Mucosa of gallbladder (tissue), 1 donor: ENCODE measurements around the gene KLK6. TPM values are rescaled to one million over a fixed set of nuclear protein-coding genes. Genes with fewer than 3 reads are reported as not detected.

ENCODE experiments used
- DNase-seq: peaks from one replicate; pipeline ENCODE4 v3.0.0-alpha.2; 2020; ENCODE audit warnings: low spot score
- total RNA-seq: library from RNA; stranded (reverse); gene quantifications from one replicate; pipeline ENCODE4 v1.2.1, GENCODE V29; 2021
- donor health status: DM: no; HTN: no; CAD: no.

KLK6 gene
- total RNA-seq, 1 donor from 2014 or later: 1.5 TPM

DNA sequence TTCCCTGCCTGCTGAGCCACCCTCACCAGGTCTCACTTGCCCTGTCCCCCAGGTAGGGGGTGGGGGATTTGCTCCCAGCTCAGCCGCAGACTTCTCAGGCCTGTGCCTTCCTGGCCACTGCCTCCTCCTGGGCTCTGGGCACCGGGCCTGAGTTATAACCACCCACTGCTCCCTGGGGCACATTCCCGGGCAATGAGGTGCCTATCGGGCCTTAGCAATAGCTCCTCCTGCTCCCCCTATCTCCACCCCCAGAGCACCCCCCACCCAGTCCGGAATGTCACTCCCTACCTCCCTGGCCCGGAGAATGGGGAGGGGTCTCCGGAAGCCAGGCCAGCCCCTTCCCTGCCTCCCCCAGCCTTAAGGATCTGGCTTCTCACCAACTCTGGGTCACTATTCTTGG lies 16.5 kb downstream of the KLK6 start, which contains the start of gene KLK5:
TSS of gene KLK5 (minus strand) at position 129 of the 400 bp plus-strand sequence. CDS start 381 bp downstream, outside the sequence.
- DNase-seq: no peak

DNA sequence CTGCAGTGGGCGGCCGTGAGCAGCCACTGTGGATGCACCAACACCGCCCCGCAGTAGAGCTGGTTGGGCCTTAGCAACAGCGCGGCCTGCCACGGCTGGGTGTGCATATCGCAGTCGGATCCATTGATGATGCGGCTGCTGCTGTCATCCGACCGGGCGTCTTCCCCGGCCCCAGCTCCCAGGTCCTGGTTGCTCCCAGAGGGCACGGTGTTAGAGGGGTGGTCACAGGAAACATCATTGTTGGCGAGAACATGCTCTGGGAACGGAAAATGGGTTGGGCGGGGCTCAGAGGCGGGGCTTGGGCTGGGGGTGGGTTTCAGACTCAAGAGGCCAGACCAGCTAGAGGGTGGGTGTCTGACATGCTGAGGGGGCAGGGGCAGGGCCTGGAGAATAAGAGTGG lies 19.5 kb downstream of the KLK6 start:
- DNase-seq: no peak

GRCh38 chr19:50947123-50947522 lies 22.3 kb downstream of the KLK6 start:
- DNase-seq: no peak

DNA sequence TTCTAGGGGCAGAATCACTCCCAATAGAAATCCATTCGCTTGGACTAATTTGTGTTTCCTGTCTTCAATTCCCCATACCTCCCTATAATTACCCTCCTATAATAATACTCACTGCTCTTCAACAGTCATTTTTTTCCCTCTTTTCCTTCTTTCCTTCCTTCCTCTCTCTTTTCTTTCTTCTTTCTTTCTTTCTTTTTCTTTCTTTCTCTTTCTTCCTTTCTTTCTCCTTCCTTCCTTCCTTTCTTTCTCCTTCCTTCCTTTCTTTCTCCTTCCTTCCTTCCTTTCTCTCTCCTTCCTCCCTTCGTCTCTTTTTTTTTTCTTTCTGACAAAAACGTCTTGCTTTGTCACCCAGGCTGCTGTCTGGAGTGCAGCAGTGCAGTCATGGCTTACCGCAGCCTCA lies 24.6 kb downstream of the KLK6 start:
- DNase-seq: no peak

- no peak for DNase-seq
Observed at GRCh38 chr19:50943074-50943828, 26.1 kb downstream of the KLK6 start.

- DNase-seq: no peak
Observed at GRCh38 chr19:50939596-50939995, 29.8 kb downstream of the KLK6 start.

- DNase-seq: no peak
Observed at GRCh38 chr19:50933640-50934039, 35.8 kb downstream of the KLK6 start.

DNA sequence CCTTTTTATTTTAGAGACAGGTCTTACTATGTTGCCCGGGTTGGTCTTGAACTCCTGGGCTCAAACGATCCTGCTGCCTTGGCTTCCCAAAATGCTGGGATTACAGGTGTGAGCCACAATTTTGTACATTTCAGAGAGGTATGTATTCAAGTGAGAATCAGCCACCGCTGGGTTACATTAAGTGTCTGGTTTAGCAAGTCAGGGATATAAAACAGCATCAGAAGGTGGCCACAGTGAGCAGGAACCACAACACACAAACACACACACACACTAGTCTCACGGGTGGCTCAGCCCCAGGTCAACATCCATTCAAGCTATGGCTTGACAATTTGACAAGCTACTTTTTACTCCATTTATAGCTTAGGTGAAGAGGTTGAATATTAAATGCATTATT lies 36.7 kb downstream of the KLK6 start:
- DNase-seq: no peak

GRCh38 chr19:50932018-50932689 lies 37.2 kb downstream of the KLK6 start:
- no peak for DNase-seq

- DNase-seq: no peak
Observed at GRCh38 chr19:50931023-50931422, 38.4 kb downstream of the KLK6 start.

DNA sequence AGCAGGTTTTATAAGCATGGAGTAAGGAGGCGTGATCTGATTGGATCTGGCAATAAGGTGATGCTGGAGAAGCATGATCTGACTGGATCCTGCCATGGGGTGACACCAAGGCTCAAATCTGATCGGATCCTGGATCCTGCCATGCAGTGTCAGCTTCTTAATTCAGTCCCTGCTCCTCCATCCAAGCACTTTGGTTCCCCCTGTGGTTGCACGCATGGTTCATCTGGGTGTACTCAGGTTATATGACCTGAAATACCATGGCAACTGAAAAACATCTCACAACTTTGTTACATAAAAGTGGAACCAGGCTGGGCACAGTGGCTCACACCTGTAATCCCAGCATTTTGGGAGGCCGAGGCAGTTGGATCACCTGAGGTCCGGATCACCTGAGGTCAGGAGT lies 40.6 kb downstream of the KLK6 start:
- DNase-seq: no peak

GRCh38 chr19:50926144-50926543 lies 43.2 kb downstream of the KLK6 start:
- DNase-seq: no peak

DNA sequence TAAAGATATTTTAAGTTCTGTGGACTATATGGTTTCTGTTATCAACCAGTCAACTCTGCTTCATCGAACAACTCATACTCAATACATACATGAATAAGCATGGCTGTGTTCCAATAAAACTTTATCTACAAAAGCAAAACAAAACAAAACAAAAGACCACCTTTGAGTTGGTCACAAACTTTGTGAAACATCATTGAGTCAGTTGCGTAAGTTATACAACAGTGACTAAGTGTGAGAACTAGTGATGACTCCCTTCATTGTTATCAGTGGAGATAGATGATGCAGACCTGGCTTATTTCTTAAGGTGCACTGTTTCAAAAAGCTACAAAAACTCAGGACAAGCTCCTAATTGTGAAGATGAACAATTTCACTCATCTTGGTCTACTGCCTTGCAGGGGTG lies 43.7 kb downstream of the KLK6 start:
- DNase-seq: no peak

DNA sequence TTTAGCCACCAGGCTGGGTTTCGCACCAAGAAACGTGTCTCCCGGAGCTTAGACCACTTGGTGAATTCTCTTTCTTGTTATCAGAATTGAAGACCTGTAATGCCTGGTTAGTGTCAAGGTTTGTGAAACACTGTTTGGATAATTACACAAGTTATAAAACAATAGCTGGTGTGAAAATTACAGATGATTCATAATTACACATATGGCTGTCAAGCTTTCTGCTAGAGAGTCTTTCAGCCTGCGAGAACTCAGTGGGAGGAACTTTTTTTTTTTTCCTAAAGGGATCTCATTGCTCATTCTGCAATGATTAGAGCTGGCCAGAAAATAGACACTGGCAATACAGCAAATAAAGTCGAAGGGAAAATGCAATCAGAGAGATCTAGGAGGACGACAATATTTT lies 44.8 kb downstream of the KLK6 start:
- DNase-seq: no peak

DNA sequence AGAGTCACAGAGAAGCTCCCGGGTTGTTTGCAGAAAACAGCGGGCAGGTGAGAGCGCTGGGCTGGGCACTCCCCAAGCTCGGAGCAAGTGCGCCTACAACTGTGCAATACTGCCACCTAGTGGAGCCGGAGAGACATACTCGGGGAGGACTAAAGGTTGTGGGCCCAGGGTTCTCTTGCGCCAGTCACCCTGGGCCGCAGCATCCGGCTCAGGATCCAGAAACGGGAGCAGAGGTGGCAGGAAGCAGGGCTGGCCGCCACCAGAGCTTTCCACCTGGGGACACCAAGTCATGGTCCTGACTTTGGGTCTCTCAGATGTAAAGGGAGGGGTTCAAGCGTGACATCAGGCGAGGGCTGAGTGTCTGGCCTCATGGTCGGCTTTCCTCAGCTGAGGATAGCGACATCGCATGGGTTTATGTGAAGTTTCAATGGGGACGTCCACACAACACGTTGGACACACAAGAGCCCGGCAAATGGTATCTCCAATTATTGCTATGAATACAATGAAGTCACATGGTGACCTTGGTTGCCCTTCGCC lies 47.0 kb downstream of the KLK6 start:
- peak; percentile 66 for DNase-seq

GRCh38 chr19:50921426-50922316 lies 47.7 kb downstream of the KLK6 start:
- DNase-seq: no peak

DNA sequence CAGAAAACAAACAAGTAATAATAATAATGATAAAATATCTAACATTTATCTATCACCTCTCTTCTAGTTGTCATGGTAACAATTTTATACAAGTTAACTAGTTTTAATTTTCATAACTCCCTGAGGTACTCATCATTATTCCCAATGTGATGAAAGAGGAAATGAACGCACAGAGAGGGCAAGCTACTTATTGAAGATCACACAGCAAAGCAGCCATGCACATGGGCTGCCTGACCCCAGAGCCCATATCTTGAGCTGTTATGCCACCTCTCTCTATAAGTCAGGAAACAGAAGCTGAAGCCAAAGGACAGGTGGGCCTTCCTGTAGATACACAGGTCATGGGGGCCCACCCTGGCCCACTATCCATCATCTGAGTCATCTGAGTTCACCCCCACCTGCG lies 53.3 kb downstream of the KLK6 start:
- DNase-seq: no peak

- DNase-seq: no peak
Observed at GRCh38 chr19:50912727-50913716, 56.4 kb downstream of the KLK6 start.

- no peak for DNase-seq
Observed at GRCh38 chr19:50912102-50912599, 57.2 kb downstream of the KLK6 start.

- no peak for DNase-seq
Observed at GRCh38 chr19:50911206-50912101, 57.9 kb downstream of the KLK6 start, which contains the start of gene KLK4. KLK4 (minus strand) TSS chr19:50911395; CDS start chr19:50910738, 657 bp downstream.
